GM23248 (cell line): ENCODE measurements around the gene GLDC.

Experiments
- EZH2 ChIP-seq: fragments of 200-600 bp; sonication (generic); IDR thresholded peaks from 2 replicates; pipeline ENCODE4 v1.6.1; 2018; ENCODE audit warnings: antibody characterized with exemption, mild to moderate bottlenecking; ENCODE audit not compliant: insufficient read depth, poor library complexity, severe bottlenecking
- EZH2phosphoT487 ChIP-seq: fragments of 200-600 bp; sonication (generic); IDR thresholded peaks from 2 replicates; pipeline ENCODE4 v1.6.1; 2018; ENCODE audit warnings: antibody characterized with exemption, moderate library complexity, mild to moderate bottlenecking, low read depth; ENCODE audit not compliant: insufficient read depth

- TF ChIP-seq EZH2phosphoT487, result no peak
- TF ChIP-seq EZH2, result no peak
These were observed 60.5 kb downstream of the GLDC start for GRCh38 chr9:6584881-6585597.
